Subcutaneous adipose tissue (tissue), 4 donors: ENCODE results near the gene SNX30. TPM values are rescaled to one million over a fixed set of nuclear protein-coding genes. Genes with fewer than 3 reads are reported as not detected.

Experiments used
- CTCF ChIP-seq: fragments of 450-650 bp; IDR thresholded peaks from one replicate; pipeline ENCODE4 v1.5.1; 2016; ENCODE audit warnings: low read depth, mild to moderate bottlenecking, control low read depth, antibody characterized with exemption, moderate library complexity
- total RNA-seq, 4 donors: library from RNA; depleted of rRNA; stranded (reverse); fragments of >200 nt; gene quantifications; one replicate each; pipeline ENCODE4 v1.1.0, GENCODE V29; 2016

SNX30 gene
- total RNA-seq, 4 donors from 2014 or later, result 10.1 to 25.3 (median 13.4) TPM

DNA sequence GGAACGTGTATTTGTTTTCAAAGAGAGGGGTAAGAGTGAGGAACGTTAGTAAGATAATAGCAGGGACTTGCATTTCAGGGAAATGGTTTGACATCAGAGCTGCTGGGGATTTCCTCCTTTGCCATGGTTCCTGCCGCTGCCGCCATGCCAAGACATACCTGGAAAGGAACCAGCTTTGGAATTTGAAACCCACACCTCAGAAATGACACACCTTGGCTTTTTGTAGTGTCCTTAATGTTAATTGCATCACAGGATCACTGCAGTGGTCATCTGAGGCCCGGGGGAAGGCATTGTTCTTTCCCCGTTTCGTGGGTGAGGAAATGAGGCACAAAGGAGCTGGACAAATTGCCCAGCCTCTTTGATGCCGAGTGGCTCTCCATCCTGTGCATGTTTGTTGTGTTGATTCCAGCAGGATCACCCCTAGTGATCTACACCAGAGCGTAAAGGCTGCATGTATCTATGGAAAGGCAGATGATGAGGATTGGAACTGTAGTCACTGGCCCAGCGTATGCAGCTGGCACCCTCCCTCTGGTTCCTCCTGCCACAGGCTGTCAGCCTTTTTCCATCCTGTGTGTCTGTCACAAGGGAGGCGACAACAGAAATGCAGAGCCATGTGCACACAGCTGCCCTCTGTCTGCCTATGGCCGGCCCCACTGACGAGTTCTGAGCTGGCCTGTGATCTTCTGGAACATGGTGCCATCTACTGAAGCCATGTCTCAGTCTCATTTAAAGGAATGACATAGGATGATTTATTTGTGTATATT is 102.4 kb downstream of the SNX30 start:
- TF ChIP-seq CTCF, result no peak

DNA sequence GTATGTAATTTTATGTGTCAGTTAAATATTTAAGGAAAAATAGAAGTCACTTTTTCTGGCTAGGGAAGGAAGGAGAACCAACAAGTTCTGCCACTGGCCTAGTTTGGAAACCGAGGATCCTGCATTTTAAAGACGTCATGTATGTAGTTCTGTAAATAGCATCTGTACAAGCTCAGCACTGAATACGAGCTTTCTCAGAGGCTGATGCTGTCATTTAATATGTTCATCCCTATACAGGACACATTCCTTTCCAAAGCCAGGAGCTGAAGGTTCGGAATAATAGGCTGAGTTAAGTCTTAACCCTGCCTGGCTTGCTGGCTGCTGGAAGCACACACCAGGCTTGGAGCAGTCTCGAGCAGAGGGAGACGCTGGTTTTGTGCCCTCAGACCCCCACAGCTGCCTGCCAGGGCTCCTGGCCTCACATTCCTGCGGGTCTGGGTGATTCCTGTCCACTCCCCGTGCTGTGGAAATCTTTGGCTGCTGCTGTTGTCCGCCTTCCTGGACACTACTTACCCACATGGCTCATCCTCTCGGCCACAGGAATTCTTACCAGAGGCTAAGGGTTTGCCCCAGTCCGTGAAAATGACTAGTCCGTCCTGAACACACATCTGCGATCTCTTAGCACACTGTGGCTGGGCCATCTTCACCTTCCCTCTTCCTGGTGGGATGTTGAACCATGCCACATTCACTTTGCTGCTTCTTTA is 103.5 kb downstream of the SNX30 start:
- no peak for TF ChIP-seq CTCF

GRCh38 chr9:112854657-112855056 is 104.1 kb downstream of the SNX30 start:
- no peak for TF ChIP-seq CTCF

GRCh38 chr9:112856200-112856599 is 105.6 kb downstream of the SNX30 start:
- no peak for TF ChIP-seq CTCF

GRCh38 chr9:112856843-112857242 is 106.3 kb downstream of the SNX30 start:
- no peak for TF ChIP-seq CTCF

DNA sequence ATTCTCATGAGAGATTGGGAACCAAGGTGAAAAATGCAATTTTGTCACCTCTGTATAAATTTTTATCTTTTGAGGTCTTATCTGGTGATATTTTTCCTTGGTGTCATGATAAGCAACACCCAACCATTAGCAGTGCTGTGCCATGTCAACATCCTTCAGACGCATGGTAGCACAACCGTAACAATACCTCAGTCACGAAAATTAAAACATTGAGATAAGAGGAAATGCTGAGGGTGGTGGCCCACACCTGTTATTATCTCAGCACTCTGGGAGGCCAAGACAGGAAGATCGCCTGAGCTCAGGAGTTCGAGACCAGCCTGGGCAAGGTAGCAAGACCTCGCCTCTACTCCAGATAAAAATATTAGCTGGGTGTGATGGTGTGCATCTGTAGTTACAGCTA is 107.4 kb downstream of the SNX30 start:
- TF ChIP-seq CTCF, result no peak

DNA sequence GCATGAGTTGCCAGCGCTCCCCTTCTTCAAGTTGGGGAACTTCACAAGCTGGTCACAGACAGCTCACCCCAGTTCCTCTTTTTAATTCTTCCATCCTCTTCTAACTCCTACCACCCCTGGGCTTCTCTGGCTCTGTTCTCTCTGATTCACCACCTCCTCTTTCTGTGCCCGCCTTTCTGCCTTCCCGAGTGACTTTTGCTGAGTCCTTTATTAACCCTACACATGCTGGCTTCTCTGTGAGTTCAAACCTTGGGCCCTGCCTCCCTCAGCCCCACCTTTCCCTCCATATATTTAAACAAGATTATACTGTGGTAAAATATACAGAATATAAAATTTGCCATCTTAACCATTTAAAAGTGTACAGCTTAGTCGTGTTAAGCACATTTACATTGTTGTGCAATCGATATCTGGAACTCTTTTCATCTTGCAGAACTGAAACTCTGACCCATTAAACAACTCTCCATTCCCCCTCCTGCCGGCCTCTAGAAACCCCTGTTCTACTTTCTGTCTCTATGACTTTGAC is 108.1 kb downstream of the SNX30 start:
- TF ChIP-seq CTCF, result no peak
